Epithelial cell of prostate (primary cell): ENCODE results near the gene CREB3L2.

ENCODE experiments used
- DNase-seq: peaks from one replicate; pipeline ENCODE4 v3.0.0-alpha.2; 2011; ENCODE audit warnings: low read depth, low spot score
- H3K27ac ChIP-seq: fragments of 450-650 bp; 2 replicates; pipeline ENCODE4 v1.5.1; 2017; ENCODE audit warnings: mild to moderate bottlenecking

Gene CREB3L2

DNA sequence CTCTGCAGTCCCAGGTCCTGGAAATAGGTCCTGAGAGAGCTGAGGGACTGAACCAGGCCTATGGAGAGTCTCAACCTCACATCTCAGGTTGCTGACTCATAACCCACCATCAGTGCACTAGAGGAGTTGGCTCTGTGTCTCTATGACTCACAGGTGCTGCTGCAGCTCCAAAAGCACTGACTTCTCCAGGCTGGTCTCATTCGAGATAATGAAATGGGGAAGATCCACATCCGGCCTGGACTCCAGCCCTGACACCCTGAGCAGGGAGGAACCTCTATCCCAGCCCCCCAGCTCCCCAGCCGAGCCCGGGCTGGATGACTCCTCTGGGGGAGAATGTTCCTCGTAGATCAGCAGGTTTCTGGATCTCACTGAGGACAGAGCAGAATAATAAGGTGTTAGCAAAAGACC is 119.6 kb downstream of the CREB3L2 start:
- DNase-seq: peak; percentile 85

DNA sequence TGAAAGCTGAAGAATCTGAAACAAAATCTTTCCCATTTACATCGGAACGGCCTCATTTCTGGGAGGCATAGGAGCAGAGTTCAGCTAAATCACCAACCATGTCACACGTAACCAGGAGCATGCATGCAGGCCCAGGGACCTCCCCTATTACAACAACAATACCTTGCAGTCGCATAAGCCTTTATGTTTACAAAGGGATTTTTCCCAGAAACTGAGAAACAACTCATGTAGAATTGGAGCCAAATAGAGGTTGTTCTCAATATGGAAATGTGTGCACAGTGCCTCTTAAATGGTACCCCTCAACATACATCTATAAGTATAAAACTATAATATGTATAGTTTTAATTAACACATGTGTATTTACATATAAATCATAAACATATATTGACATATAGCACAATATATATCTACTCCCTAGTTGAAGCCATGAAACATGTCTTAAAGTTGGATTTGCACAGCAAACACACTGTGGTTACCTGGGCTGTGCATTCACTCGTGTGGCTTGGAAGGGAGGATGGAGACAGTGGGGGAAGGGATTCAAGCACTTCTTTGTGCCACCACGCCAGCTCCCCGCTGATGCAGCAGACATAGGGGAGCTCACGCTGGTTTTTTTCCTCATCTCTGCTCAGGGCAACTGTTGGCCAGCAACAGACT is 120.2 kb downstream of the CREB3L2 start:
- no peak for DNase-seq
- H3K27ac ChIP-seq: peak overlapping the region; percentile 81

More for the DNA sequence above, 119.6 kb downstream of the CREB3L2 start:
- peak overlapping the region; percentile 81 for H3K27ac ChIP-seq

DNA sequence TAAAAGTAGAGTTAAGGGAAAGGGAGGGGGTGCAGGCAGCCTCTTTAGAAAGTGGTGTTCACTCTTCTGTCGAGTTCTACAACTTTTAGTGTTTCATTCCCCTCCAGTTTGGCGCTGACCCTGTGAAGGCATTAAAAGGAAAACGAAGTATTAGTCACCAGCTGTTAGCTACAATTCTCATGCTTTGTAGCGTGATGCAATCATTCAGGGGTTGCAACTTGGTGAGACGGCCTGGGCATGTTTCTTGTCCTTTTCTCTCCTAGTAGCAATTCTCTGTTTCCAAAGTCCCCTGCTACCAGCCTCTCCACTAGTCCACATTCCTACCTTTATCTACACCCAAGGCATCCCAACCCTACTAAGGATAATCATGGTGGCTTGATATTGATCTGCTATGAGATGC is 121.5 kb downstream of the CREB3L2 start:
- peak overlapping the region; percentile 81 for H3K27ac ChIP-seq
- peak; percentile 40 for DNase-seq

- DNase-seq: peak; percentile 22
- H3K27ac ChIP-seq: peak overlapping the region; percentile 81
Measured at GRCh38 chr7:137879357-137880158, 122.3 kb downstream of the CREB3L2 start.

DNA sequence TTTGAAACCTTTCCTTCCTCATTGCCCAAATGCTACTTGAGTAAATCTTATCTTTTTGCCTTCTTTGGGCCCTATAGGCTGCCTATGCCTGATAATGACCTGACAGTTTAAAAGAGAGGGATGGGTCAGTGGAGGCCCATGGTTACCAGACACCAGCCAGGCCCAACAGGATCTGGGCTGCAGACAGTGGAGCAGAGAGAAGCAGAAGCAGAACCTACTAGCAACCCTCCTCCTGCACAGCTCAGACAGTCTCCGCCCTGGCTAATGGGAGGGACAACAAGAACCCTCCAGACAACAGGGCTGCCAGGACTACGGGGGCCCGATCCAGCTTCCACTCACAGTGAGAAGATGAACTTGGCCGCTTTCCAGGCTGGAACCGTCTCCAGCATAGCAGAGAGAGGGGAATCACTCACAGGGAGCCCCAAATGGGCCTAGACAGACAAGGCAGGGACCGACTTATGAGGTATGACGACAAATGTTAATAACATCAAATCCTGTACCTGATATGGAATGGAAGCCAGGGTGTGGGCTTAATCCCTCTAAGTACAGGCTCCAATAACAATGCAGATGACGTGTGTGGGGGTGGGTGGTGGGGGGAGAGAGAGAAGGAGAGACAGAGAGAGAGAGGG is 123.4 kb downstream of the CREB3L2 start:
- no peak for DNase-seq
- H3K27ac ChIP-seq: peak overlapping the region; percentile 81

GRCh38 chr7:137877027-137877675 is 124.7 kb downstream of the CREB3L2 start:
- no peak overlapping the region for H3K27ac ChIP-seq
- DNase-seq: no peak

DNA sequence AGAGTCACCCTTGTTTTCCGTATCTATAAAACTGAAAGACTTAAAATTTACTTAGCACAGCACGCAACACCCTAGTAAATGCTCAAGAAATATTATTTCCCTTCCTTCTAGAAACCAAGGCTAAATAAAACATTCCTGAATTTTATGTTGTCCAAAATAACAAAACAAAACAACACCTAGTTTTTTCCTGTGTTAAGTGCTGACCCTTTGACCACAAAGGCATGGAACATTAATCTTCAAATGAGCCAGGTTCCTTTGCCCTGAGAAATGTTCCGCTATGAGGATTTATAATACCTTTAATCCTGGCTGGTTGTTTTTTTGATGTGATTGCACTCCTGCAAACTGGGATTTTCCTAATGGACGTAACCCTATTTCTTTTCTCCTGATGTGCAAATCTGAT is 126.1 kb downstream of the CREB3L2 start:
- no peak overlapping the region for H3K27ac ChIP-seq
- DNase-seq: no peak

DNA sequence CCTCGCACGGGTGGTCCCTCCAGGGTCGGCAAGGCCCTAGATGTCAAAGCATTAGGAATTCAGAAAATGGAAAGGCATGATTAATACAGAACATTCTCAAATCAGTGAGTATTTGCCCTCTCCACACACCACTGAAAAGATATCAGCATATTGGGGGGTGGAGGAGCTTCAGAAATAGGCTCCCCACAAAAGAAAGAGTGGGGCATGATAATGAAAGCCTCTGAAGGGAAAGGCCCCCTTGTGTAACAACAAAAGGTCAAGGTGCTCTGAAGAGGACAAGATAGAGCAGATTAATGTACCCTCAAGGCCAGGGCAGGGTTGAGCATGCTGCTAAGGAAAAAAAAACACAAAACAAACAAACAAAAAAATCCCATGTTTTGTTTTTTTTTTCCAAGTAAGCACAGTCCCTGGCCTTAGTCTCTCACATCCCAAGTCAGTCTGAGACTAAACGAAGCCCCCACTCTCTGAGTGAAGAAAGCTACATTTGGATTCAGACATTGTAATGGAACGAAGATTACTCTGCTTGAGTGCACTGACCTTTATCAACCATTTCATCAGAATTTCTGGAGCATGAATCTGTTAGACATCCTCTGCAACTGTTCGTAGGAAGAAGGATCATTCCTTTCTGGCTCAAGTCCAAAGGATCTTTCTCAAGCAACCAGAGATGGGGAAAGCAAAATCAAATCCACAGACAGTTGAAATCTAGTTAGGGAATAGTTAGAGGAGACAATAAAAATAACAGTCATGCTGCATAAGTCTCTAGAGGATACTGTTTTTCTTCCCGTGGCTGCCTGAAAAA is 127.7 kb downstream of the CREB3L2 start:
- no peak for DNase-seq
- H3K27ac ChIP-seq: no peak overlapping the region

- no peak for DNase-seq
- H3K27ac ChIP-seq: no peak overlapping the region
Measured at GRCh38 chr7:137873524-137873923, 128.4 kb downstream of the CREB3L2 start.

- DNase-seq: no peak
- no peak overlapping the region for H3K27ac ChIP-seq
Measured at GRCh38 chr7:137871170-137871915, 130.5 kb downstream of the CREB3L2 start.

GRCh38 chr7:137870684-137871083 is 131.2 kb downstream of the CREB3L2 start:
- no peak for DNase-seq
- H3K27ac ChIP-seq: no peak overlapping the region

DNA sequence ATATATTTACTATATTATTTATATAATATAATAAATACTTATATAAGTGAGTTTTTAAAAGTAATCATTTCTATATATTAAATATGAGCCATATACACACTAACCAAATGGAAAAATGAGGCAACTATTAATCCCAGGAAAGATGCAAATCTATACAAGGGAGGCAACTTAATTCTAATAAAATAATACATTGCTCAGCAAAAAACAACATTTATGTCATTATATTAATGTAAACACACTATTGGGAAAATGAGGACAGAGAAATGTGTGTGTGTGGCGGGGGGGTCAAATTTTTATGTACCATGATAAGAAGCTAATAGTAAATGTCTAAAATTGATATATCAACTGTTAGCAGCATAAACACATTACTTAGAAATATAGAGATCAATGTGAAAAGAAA is 131.8 kb downstream of the CREB3L2 start:
- H3K27ac ChIP-seq: no peak overlapping the region
- DNase-seq: no peak

DNA sequence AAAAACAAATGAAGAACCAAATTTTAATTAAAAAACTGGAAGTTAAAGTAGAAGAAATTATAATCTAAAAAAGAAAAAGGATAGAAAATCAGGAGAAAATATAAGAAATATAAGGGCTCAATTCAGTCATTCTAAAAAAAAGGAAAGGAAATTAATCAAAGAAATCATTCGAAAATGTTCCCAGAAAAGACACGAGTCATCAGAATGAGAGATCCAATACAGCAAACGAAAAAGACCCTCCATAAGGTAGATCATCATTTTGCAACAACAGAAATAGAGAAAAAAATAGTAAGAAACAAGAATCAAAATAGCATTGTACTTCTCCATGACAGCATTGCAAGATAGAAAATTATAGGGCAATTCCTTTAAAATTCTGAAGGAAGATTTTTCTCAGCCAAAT is 132.6 kb downstream of the CREB3L2 start:
- no peak for DNase-seq
- H3K27ac ChIP-seq: no peak overlapping the region

- no peak for DNase-seq
- no peak overlapping the region for H3K27ac ChIP-seq
Measured at GRCh38 chr7:137867289-137867688, 134.6 kb downstream of the CREB3L2 start.

GRCh38 chr7:137865764-137866163 is 136.1 kb downstream of the CREB3L2 start:
- no peak for DNase-seq
- H3K27ac ChIP-seq: no peak overlapping the region

- H3K27ac ChIP-seq: no peak overlapping the region
- no peak for DNase-seq
Measured at GRCh38 chr7:137862964-137863363, 138.9 kb downstream of the CREB3L2 start.

GRCh38 chr7:137862358-137862757 is 139.5 kb downstream of the CREB3L2 start:
- no peak for DNase-seq
- H3K27ac ChIP-seq: no peak overlapping the region

- H3K27ac ChIP-seq: no peak overlapping the region
- DNase-seq: no peak
Measured at GRCh38 chr7:137860542-137860941, 141.3 kb downstream of the CREB3L2 start.

- no peak overlapping the region for H3K27ac ChIP-seq
- DNase-seq: no peak
Measured at GRCh38 chr7:137853053-137853452, 148.8 kb downstream of the CREB3L2 start.
